NCI-H69 (cell line): ENCODE results near the gene CYTH3.
"Not testable (repeated sequence)": the region's sequence is repeated elsewhere in the genome, so short reads cannot be mapped to it uniquely, and the experiment has no call there.

ENCODE experiments used
- DNase-seq: peaks from one replicate; lab custom pipeline; 2025; lab: John Stamatoyannopoulos, UW

The CYTH3 gene

GRCh38 chr7:6153646-6154541 is 118.5 kb downstream of the CYTH3 start:
- DNase-seq = no peak

DNA sequence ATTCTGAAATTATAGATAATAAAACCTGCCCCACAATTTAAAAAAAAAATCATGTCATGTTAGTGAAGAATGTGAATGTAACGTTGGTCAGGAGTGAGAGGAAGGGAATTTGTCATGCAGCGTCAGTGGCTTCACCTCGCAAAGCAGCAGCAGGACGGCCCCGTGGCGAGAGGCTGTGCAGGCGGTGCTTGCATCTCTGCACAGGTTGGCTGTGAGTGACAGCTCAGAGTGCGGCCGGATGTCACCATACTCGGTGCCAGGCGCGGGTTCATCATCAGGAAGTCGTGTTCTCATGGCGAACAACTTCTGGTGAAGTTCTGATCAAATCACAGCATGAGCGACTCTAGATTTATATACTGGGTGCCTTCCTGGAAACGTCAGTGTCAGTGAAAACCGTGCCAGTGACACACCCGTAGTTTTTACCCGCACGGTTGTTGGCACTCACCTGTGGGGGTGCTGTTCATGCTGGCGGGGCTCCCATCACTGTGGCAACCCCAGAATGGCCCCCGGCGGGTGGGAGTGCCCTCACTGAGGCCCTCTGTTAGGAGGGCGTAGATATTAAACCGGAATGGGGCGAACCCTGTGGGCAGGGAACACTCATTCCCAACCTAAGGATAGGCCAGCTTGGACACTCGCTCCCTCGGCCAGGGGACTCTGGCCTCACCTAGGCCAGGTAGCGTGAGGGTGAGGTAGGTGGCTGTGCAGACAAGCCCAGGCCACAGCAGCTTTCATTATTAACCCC is 120.3 kb downstream of the CYTH3 start:
- no peak for DNase-seq

DNA sequence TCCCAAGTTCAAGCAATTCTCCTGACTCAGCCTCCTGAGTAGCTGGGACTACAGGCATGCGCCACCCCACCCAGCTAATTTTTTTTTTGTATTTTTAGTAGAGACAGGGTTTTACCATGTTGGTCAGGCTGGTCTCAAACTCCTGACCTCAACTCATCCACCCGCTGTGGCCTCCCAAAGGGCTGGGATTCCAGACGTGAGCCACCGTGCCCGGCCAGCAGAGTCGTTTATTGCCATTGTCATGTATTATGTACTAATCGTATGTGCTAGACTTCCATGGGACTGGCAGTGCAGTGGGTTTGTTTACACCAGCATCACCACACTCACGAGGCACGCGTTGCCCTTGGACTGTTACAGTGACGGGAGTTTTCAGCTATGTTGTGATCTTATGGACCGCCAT is 120.9 kb downstream of the CYTH3 start:
- DNase-seq = not testable (repeated sequence)

DNA sequence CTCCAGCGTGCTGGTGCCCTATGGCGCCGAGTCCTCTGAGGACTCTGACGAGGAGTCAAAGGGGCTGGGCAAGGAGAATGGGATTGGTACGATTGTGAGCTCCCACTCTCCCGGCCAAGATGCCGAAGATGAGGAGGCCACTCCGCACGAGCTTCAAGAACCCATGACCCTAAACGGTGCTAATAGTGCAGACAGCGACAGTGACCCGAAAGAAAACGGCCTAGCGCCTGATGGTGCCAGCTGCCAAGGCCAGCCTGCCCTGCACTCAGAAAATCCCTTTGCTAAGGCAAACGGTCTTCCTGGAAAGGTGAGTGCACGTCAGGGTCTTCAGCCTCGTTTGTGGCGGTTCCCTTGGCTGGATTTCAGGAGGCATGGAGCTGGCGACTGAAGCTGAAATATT is 122.4 kb downstream of the CYTH3 start:
- DNase-seq = no peak

DNA sequence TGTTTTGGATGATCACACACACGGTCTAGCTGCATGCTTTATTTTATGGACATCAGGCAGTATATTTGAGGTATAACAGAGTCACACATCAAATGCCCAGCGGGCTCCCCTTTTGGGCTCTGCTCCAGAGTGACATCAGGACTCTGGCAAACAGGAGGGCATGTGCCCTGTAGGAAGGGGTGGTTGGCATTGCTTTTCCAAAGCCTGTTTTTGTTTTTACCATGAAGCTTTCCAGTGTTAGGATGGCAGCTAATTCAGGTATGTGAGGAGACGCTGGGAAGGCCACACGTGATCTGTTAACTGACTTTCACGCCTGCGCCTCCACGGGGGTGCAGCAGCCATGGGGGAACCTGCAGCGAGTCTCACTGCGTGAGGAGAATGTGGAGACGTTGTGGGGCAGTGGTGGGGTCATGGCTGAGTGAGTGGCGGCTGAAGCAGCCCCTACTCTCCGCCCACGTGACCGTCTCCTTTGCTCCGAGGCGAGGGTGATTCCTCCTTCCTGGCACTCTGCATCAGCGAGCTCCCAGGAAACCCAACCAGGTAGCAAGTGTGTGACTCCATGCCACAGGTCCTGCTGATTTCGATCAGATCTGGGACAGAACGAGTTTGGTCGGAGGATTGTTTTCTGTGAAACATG is 123.6 kb downstream of the CYTH3 start:
- no peak for DNase-seq

GRCh38 chr7:6147627-6148026 is 124.8 kb downstream of the CYTH3 start:
- DNase-seq = no peak

DNA sequence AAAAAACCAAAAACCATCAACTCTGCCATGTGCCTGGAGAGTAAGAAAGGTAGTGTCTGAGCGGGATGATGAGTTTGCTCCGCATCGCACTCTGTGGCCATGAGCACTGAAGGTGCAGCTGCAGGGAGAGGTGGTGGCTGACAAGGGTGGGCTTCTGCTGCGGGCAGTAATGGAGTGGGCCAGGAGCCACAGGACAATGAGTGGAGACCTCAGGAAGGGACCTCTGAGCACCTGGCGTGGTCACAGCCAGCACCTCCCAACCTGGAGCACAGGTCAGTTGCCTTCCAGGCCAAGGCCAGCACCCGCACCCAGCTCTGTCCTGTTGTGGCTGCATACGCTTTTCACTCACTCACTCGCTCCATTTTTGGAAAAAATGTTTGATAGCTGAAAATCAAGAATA is 125.8 kb downstream of the CYTH3 start:
- no peak for DNase-seq

DNA sequence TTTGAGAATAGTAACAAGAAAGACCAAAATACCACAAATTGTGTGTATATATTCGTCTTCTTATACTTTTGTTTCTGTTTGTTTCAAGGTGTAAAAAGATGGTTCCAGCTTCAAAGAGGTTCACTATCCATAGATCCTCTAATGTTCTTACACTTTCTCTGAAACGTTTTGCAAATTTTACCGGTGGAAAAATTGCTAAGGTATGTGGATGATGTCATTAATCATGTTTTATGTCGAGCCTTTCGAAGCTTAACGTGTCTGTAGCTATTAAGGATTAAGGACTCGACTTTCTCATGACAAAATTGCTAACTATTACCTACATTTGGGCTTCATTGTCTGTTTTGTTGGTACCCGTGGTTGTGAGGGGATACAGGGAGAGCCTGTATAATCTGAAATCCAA is 128.4 kb downstream of the CYTH3 start:
- no peak for DNase-seq

- no peak for DNase-seq
These were observed 129.5 kb downstream of the CYTH3 start for GRCh38 chr7:6142871-6143380.

DNA sequence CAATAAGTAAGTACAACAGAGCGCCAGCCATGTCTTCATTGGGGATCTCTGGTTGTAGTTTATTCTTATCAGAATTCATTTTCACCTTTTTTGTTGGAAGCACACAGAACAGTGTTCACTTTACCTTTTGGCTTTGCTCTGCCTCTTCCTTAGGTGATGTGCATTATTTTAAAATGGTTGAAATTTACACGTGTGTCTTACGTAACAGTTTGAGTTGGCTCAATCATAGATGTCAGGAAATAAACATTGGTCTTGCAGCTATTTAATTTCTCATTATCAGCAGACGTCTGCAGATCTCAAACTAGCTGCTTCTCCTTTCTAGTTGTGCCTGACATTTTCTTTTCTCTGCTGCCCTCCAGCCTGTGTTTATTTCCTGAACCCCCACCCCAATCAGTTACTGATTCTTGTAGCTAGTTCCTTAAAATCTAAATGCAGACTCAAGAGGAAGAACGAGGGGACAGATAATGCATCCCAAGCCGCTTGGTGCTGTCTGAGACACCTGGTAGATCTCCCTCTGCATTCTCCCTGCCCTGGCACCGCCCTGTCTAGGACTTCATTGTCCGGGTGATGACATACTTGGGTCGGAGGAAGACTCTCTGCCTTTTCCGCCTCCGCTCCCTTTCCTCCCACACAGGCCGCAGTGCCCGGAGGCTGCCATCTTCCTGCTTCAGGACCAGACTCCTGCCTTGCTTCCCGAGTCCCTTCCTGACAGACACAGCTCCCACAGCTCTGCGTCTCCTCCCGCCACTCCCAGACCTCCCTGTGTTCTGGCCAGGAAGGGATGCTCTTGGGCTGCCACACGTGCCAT is 133.0 kb downstream of the CYTH3 start:
- no peak for DNase-seq

DNA sequence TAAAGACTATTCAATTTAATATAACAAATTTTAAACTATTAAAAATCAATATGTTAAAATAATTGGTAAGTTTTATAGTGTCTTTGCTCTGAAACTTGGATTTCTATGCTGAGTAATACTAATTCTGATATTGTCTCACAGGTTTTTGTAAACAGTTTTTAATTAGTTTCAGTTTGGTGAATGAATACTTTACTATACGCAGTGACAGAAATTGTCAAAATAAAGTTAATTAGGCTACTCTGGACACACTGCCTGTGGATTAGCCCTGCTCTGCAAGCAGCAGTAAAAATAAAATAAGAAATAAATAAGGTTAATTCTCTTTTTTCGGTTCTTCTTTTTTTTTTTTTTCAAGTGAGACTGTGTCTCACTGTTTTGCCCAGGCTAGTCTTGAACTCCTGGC is 135.9 kb downstream of the CYTH3 start:
- DNase-seq = no peak

DNA sequence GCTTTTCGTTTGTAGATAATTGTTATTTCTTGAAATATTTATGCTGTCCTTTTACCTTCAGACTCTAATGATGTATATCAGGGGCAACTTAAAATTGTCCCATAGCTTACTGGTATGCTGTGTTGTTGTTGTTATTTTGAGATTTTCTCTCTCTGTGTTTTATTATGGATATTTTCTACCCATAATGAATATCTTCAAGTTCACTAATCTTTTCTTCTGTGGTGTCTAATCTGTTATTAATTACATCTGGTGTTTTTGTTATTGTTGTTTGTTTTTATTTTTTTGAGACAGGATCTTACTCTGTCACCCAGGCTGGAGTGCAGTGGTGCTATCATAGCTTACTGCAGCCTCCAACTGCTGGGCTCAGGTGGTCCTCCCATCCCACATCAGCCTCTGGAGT is 139.2 kb downstream of the CYTH3 start:
- DNase-seq = no peak

DNA sequence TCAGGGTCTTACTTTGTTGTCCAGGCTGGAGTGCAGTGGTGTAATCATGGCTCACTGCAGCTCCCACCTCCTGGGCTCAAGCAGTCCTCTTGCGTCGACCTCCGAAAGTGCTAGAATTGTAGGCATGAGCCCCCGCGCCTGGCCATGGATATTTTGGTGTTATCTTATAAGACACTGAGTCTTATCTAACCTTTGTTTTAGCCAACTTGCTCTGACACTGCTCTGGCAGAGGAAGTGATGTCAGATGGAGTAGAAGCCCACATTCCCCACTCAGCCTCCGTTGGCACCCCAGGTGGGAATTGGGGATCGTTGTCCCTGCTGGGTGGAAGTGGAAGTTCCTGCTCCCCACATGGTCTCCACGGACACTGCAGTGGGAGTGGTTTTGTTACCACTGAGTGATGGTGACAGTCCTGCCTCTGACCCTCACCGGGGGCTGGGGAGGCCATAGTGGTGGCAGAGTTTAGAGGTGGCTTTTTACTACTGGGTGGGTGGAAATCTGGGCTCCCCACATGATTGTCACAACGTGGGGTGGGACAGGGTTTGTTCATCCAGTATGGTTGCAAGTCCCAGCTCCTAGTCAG is 142.3 kb downstream of the CYTH3 start:
- no peak for DNase-seq

DNA sequence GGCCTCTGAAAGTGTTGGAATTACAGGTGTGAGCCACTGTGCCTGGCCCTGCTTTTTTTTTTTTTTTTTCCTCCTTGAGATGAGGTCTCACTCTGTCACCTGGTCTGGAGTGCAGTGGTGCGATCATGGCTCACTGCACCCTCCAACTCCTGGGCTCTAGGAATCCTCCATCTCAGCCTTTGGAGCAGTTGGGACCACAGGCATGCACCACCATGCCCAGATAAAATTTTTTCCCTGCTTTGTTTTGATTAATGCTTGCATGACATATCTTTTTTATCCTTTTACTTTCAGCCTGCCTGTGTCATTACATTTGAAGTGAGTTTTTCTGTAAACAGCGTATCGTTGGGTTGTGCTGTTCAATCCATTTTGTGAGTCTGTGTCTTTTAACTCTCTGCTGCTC is 144.2 kb downstream of the CYTH3 start:
- DNase-seq = no peak

DNA sequence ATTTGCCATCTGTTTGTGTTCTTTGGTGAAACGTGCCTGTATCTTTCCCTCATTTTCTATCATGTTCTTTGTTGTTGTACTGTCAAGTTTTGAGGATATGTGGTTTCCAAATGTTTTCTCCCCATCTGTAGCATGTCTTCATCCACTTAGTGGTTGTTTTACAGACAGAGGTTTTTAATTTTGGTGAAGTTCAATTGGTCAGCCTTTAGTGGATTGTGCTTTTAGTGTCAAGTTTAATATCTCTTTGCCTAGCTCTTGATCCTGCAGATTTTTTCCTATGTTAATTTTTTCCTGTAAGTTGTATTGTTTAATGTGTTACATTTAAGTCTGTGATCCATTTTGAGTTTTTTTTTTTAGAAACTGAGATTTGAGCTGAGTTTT is 145.3 kb downstream of the CYTH3 start:
- DNase-seq = no peak

DNA sequence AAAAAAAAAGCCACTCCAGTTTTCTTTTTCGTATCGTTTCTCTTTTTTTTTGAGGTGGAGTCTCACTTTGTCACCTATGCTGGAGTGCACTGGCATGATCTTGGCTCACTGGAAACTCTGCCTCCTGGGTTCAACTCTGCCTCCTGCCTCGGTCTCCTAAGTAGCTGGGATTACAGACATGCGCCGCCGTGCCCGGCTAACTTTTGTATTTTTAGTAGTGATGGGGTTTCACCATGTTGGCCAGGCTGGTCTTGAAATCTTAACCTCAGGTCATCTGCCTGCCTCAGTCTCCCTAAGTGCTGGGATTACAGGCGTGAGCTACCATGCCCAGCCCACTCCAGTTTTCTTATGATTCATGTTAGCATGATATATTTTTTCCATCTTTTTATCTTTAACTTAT is 148.6 kb downstream of the CYTH3 start:
- DNase-seq = no peak

DNA sequence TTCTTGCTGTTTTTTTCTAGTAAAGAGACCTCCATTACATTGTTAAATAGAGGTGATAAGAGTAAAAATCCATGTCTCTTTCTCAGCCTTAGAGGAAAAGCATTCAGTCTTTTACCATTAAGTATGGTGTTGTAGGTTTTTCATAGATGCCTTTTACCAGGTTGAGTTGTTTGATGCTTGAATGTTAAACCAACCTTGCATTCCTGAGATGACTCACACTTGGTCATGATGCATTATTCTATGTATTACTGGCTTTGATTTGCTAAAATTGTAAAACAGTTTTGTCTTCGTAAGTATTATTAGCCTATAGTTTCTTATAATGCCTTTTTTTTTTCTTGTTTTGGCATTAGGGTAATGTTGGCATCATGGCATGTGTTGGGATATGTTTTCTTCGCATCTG is 151.3 kb downstream of the CYTH3 start:
- no peak for DNase-seq

DNA sequence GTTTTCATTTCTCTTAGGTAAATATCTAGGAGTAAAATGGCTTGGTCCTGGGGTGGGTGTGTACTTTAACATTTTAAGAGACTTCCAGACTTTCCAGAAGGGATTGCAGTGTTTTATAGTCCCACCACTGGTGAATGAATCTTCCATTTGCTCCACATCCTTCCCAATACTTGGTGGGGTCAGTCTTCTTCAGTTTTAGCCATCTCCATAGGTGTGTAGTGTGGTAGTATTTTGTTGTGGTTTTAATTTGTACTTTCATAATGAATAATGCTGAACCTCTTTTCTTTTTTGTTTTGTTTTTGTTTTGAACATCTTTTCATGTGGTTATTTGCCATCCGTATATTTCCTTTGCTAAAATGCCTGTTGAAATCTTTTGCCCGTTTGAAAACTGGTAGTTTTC is 154.9 kb downstream of the CYTH3 start:
- DNase-seq = peak; percentile 72

DNA sequence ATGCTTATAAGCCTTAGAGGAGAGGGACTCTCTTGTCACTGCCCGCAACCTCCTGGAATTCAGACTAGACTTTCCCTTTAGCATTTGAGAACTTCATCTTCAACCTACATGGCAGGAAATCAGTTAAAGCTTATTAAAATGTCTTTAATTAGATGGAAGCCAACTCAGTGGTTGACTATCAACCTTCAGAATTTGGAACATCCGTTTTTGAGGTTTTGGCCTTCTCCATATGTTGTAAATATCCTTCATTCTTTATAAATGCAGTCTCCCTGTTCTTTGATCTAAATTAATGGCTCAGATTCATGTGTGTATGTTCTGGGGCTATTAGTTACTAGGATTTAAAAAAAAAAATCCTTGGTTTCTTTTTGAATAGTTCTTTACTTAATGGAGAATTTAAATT is 156.2 kb downstream of the CYTH3 start:
- DNase-seq = no peak
